HG03139 (cell line): ENCODE results near the gene SDF4.

Experiments used
- ATAC-seq: cut with Tn5 transposase; IDR thresholded peaks from one replicate; pipeline ENCODE4 v1.9.1; 2021; ENCODE audit not compliant: unreplicated experiment

Gene SDF4, protein sequence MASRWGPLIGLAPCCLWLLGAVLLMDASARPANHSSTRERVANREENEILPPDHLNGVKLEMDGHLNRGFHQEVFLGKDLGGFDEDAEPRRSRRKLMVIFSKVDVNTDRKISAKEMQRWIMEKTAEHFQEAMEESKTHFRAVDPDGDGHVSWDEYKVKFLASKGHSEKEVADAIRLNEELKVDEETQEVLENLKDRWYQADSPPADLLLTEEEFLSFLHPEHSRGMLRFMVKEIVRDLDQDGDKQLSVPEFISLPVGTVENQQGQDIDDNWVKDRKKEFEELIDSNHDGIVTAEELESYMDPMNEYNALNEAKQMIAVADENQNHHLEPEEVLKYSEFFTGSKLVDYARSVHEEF

DNA sequence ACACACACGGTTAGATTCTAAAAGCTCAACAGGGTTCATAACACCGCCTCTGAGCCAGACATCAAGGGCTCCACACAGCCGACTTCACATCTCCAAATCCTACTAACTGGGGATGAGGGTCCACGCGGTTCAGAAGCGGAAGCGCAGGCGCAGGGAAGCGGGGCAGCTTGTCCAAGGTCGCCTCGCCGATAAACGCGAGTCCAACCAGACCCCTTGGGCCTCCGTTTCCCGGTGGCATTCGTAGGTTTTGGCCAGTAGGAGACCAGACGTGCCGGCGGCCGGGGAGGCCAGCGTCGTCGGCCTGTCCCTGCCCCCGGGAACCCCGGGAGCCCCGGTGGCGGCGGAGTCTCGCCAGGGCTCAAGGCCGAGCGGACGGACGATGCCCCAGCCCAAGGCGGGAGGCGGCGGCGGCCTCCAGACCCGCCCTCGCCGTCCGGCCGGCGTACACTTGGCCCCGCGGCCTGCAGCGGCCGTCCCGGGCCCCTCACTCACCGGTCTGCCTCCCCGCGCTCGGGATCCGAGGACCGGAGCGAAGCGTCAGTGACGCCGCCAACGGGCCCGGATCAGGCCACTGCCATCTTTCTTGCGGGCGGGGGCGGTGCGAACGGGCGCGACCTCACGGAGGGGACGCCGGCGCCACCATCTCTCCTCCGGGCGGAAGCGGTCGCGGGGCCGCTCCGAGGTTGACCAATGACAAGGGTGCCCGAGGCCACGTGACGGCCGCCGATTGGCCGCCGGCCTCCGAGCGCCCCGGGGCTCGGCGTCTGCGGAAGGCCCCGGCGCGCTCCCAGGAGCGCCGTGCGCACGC, at the start of gene SDF4:
SDF4 (minus strand) TSS at position 602 of the 808 bp plus-strand sequence. CDS start 3,229 bp downstream, outside the sequence.
- peak; percentile 85 for ATAC-seq

DNA sequence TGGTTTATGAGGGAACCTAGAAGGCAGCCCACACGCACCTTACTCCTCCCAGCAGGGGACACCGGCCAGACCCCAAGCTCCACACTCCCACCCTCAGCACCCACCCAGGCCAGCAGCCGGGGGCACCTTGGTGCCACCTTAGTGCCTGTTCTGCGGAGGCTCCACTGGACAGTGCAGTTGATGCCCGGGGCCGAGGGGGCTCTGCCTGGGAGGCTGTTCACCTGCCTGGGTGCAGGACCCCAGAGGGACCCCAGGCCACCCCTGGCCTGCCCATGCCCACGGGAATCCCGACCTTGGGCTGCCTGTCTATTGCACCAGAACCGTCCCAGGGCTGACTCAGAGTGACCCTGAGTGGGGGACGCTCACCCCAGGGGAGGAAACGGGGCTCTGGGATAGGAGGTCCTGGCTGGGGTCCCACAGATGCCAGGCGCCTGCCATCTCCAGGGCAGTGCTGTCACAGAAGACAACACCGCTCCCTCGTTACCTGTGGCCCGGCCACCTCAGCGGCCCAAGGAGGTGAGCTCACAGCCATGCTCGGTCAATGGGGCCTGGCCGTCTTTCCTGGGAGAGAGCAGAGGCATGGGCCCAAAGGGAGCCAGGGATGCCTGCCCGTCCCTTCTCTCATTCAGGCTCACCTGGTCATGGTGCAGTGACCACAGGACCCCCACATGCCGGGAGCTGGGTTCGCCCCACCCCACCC, 49.1 kb upstream of the SDF4 start:
- ATAC-seq = no peak

DNA sequence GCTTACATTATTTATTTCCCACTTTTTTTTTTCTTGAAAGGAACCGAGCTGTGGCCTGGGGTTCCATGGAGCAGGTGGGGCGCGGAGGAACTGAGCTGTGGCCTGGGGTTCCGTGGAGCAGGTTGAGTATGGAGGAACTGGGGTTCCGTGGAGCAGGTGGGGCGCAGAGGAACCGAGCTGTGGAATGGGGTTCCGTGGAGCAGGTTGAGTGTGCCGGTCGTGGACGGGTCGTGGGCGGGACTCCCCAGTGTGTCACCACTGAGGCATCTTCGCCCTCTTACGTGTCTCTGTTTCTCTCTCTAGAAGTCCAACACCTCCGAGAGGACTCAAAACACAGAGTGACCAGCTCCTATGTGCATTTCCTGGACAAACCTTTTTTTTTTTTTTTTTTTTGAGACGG, 47.2 kb upstream of the SDF4 start:
- no peak for ATAC-seq

DNA sequence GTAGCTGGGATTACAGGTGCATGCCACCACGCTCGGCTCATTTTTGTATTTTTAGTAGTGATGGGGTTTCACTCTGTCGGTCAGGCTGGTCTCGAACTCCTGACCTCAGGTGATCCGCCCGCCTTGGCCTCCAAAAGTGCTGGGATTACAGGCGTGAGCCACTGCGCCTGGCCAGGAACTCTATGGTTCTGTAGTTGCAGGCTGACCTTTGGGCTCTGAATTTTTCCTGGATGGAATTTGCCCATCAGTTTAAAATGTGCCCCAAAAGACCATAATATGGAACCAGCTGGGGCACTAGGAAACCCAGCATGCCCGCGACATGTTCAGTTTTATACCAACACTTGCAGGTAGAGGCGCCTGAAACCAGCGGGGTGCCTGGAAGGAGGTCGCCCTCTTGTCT, 46.8 kb upstream of the SDF4 start:
- no peak for ATAC-seq

DNA sequence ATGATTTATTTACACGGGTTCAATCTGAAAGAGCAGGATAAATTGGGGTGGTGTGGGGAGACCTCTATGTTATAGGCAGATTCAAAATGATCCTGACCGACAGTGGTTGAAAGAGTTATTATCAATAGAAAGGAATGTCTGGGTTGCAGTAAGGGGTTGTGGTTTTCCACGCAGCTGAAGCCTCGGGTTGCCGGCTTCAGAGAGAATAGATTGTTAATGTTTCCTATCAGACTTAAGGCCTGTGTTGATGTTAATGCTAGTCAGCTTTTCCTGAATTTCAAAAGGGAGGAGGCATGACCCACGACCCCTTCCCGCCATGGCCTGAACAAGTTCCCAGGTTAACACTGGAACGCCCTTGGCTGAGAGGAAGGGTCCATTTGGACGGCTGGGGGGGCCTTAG, 44.0 kb upstream of the SDF4 start:
- no peak for ATAC-seq

DNA sequence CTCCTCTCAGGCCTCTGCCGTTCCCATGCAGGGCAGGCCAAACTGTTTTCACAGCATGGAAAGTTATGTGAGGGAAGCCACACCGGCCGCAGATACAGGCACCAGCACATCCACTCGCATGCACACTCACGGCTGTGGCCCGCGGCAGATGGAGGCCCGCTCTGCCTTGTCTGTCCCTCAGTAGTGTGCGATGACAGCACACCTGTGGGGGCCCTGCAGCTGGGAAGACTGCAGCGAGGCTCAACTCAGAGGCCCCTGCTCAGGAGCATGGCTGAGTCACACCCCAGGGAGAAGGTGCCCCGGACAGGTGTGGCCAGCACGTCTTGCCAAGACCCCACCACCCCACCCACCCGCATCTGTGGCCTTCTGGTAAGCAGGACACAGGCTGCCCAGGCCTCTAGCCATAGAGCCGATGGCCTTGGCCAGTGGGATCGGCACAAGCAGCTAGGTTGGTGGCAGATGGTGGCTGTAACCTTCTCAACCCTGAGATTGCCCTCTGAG, 43.2 kb upstream of the SDF4 start:
- no peak for ATAC-seq

DNA sequence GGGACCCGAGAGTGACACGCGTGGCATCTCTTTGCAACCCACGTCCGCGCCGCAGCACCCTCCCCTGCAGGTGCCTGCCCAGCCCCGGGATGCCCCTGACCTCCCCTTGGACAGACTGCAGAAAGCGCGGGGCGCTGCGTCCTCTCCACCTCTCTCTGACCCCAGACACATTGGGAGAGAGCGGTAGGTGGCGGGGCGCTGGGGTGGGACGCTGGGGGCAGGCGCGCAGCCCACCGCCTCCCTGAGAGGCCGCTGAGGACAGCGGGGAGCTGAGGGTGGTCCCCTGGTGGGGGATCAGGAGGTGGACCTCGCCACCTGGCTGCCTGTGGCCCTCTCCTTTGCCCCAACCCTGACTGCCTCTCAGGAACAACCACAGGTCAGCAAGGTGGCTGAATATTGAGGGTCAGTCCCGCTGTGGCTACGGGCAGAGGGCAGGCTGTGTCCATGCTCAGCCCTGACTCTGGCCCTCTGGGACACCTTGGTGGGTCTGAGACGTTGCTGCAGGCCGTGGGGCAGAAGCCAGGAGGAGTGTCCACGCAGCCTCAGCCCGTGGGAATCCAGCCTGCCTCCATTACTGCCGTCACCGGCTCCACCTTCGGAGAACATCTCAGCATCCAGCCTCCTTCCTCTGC, 42.6 kb upstream of the SDF4 start:
- peak; percentile 13 for ATAC-seq

DNA sequence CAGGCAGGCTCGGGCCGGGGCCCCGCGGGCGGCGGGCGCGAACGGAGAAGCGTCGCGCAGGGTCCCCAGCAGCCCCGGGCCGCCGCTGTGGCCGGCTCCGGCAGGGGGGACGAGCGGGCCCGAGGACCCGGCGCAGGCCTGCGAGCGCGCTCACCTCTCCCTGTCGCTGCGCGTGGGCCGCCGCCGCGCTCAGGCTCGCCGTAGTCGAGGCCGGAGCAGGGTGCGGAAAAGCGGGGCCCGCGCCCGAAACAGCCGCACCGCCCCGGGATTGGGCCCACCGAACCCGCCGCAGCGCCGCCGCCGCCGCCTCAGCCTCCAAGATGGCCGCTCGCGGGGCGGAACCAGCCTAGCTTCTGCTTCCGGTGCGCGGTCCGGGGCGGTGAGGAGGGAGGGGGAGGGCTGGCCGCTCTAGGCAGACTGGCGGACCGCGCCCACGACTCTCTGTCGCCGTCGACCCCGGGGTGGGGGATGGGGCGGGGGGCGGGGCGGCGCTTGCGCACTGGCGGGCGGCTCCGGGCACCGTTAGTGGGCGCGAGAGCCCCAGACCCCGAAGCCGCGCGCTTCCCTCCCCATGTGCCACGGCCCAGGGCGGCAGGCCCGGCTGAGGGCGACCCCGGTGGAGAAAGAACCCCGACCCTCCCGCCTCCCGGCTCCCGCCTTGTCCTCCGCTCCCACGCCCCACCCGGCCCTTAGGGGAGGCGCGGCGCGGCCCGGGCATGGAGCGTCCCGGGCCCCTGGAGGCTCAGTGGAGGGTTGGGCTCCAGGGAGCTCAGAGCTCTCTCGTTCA, 41.9 kb upstream of the SDF4 start, which contains the start of gene UBE2J2:
UBE2J2 (minus strand) TSS at position 343 of the 787 bp plus-strand sequence. CDS start 5,862 bp downstream, outside the sequence.
- ATAC-seq = peak; percentile 59

DNA sequence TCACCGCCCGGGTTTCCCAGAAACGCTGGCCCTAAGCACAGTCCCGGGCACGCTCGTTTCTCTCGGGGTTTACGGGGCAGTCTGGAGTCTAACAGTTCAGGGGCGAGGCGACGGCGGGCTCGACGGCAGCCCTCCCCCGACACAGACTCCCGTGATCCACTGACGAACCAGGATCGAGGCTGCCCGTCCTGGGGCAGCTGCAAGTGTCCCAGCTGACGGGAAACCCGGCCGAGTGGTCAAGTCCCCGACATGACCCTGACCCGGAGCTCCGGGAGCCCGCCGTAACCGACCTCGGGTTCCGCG, 41.4 kb upstream of the SDF4 start:
- no peak for ATAC-seq

DNA sequence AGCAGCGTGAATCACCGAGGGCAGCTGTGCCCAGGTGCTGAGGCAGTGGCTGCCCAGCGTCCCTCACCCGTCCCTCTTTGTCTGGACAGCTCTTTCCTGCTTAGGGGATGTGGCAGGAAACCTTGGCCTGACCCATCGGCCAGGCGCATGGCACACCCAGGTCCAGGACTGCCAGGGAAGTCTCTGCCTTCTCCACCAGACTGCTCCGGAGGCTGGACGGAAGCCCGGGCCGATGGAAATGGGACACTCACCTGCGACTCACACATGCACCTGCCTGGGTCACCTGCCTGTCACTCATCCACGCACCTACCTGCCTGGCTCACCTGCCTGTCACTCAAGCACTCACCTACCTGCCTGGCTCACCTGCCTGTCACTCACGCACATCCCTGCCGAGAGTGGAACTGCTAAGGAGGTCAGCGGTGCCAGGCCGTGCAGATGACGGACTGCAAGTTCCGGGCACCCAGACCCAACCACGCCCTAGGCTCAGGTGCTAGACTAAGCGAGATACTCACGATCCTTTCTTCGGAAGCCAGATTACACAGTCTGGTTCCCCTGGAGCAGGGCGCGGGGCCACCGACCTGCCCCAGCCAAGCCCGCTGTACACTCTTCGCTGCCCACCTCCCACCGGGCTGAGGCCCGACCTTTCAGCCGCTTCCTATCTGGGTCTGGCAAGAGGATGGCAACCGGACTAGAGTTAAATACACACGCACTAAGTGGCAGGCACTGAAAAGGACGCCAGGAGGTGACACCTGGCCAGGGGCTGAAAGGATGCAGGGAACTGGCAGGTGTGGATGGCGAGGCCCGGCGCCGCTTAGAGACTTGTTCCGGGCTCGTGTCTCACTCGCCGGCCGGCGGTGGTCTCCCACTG, 40.8 kb upstream of the SDF4 start:
- ATAC-seq = no peak

DNA sequence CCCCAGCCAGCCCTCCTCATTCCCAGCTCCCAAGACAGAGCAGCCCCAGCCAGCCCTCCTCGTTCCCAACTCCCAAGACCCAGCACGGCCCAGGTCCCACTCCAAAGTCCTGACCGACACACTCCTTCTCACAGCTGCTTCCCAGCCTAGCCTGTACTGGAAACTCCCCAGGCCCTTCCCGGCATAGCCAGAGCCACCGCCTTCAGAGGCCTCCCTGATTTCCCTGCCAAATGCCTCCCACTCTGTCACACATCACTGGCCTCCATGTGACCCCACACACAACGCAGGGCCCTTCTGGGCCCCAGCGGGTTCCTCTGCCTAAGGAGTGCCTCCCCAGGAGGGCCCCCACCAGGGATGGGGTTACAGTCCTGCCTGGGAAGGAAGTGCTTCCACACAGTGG, 39.0 kb upstream of the SDF4 start:
- ATAC-seq = no peak

DNA sequence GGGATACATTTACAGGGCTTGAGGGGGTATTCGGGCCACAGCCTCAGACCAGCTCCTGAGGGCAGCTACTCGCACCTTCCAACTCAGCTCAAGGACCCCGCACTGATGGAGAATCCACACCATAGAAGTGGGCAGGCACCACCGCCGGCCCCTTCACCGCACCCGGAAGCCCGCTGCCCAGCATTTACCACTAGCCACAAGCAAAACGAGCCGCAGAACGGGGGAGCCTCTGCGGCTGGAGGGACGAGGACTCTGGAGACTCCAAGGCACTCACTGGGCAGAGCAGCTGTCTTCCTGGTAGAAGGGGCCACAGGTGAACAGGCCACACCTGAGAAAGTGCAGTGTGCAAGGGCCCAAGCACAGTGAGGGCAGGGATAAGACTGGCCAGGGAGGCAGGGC, 36.5 kb upstream of the SDF4 start:
- no peak for ATAC-seq

DNA sequence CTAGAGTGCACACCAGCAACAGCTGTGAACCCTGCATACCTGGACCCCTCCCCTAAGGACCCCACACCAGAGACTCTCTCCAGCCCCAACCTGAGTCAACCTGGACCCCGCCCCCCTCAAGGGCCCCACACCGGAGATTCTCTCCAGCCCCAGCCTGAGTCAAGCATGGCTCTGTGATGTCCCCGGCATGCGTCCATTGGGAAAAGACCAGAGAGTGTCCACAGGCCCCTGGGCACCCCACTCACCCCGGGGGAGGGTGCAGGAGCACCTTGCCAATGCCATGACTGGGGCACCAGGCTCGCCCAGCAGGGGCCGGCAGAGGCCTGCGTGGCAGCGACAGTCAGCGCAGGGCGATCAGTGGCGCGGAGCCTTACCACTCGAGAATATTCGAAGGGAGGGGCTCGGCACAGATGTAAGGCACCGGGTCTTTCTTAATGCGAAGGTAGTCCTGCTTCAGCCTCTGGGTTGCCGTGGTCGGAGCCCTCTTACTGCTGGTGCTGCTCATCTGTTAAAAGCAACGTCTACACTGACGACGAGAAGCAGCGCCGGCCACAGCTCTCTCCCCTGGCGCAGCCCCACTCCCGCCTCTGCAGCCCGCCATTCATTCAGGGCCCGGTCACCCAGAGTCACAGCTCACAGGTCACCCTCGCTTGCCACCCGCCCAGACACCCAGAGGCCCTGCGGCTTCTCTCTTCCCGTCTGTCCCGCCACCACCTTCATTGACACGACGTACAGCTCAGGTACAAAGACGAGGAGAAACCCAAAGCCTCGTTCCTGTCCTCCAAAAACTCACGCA, 35.9 kb upstream of the SDF4 start:
- no peak for ATAC-seq

DNA sequence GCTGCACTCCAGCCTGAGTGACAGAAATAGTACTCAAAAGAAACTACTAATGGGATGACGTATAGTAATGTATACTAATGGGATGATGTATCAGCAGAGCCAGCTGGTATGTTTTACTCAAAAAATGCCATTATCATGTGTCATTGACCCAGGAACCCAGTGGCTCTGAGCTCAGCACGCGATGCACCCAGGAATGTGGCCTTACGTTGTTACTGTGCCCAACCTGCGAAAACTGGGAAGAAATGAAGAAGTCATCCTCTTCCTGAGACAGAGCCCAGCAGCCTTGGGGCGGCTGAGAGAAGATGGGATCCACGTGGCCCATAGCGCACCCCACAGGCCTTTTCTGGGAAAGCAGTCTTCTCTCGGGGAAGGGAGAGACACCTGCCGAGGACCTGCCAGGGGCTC, 33.1 kb upstream of the SDF4 start:
- ATAC-seq = no peak

DNA sequence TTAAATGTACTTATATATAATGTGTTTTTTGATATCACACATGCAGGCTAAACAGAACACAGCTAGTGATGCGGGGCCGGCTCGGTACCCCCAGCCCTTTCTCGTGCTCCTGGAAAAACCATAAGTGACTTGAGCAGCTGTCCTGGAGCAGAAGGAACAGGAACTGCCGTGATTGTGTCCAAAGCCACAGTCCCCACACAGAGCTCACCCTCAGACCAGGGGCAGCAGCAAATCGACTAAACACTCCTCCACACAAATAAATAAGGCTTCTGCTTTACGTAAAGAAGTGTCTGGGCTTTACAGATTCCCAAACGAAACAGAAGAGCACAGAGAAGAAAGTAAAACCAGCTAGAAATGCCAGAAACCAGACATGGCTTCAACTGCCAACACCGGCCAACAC, 32.2 kb upstream of the SDF4 start:
- no peak for ATAC-seq

DNA sequence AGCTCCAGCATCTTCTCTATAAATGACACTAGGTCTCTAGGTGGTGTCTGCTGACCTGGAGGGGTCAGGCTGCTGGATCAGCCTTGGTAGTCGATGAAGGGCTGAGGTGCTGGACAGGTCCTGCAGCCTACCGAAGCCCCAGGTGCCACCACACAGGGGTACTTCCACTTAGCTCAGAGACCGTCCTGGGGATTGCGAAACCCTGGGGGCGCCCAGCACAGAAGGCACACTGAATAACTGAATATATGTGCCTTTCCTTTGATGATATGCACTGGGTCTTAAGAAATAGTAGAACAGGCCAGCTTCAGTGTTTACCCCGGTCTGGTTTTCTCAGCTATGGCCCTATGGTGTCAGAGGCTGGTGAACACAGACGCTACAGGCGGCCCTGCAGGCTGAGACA, 31.0 kb upstream of the SDF4 start:
- no peak for ATAC-seq

DNA sequence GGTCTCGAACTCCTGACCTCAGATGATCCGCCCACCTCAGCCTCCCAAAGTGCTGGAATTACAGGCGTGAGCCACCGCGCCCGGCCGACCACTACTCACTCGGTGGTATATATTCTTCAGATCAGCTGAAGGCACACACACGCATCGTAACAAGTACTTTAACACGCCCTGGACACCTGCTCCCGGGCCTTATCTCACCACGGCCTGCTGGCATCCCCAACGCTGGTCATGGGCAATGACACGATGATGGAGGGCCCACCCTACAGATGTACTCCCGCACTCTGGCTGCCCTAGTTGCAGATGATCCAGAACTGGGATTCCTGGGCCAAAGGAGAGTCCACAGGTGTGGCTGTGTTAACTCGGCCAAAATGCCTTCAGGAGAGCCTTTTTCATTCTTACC, 30.3 kb upstream of the SDF4 start:
- ATAC-seq = no peak

DNA sequence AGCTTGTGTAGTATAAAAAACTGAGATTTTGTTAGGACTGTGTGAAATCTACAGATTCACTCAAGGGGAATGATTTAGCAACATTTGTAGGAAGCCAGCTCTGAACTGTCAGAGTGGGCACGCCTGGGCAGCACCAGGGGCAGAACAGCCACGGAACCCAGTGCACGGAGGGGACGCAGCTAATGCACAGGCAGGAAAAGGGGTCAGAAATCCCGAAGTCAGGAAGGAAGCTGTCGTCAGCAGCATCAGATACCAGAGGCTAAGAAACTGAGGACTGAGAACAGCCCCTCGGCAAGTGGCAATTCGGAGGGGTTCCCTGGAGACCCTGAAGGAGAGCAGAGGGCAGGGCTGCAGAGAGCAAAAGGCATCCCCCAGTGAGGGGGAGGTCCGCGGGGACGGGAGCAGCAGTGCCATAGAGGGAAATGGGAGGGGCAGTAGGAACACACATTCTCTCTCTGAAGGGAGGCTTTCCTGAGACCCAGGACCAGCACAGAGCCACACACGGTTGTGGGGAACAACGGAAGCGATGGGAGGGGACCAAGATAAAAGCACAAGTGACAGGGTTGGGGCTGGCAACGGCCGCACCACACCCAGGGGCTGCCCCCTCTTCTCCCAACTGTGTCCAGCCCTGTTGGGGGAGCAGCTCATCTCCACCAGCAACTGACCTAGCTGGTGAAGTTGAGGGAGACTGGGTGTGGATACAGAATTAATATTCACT, 29.2 kb upstream of the SDF4 start:
- ATAC-seq = no peak
